Measurements from ENCODE around the gene PDZD2.

PDZD2 gene

GRCh38 chr5:31637851-31638250 lies 1.1 kb upstream of the PDZD2 start:
- in situ Hi-C loops (cut with MboI; ENCODE audit: low sequenced_read_pairs), result no loop called here

- in situ Hi-C loops (cut with MboI; ENCODE audit: low sequenced_read_pairs), result no loop called here
Observed at GRCh38 chr5:31638345-31638744, 586 bp upstream of the PDZD2 start.

GRCh38 chr5:31639481-31640411 lies 815 bp downstream of the PDZD2 start:
- in situ Hi-C loops (cut with MboI; ENCODE audit: low sequenced_read_pairs), result no loop called here

- in situ Hi-C loops (cut with MboI; ENCODE audit: low sequenced_read_pairs), result no loop called here
Observed at GRCh38 chr5:31640573-31640972, 1.6 kb downstream of the PDZD2 start.

- in situ Hi-C loops (cut with MboI; ENCODE audit: low sequenced_read_pairs), result no loop called here
Observed at GRCh38 chr5:31641059-31641458, 2.1 kb downstream of the PDZD2 start.

GRCh38 chr5:31641575-31641974 lies 2.6 kb downstream of the PDZD2 start:
- in situ Hi-C loops (cut with MboI; ENCODE audit: low sequenced_read_pairs), result no loop called here

GRCh38 chr5:31645420-31646081 lies 6.6 kb downstream of the PDZD2 start:
- in situ Hi-C loops (cut with MboI; ENCODE audit: low sequenced_read_pairs), result no loop called here

GRCh38 chr5:31648326-31648725 lies 9.4 kb downstream of the PDZD2 start:
- in situ Hi-C loops (cut with MboI; ENCODE audit: low sequenced_read_pairs), result no loop called here

GRCh38 chr5:31651241-31651640 lies 12.3 kb downstream of the PDZD2 start:
- in situ Hi-C loops (cut with MboI; ENCODE audit: low sequenced_read_pairs), result no loop called here

GRCh38 chr5:31655491-31655890 lies 16.6 kb downstream of the PDZD2 start:
- in situ Hi-C loops (cut with MboI; ENCODE audit: low sequenced_read_pairs), result no loop called here

GRCh38 chr5:31656806-31657205 lies 17.9 kb downstream of the PDZD2 start:
- in situ Hi-C loops (cut with MboI; ENCODE audit: low sequenced_read_pairs), result no loop called here

- in situ Hi-C loops (cut with MboI; ENCODE audit: low sequenced_read_pairs), result no loop called here
Observed at GRCh38 chr5:31657315-31657979, 18.5 kb downstream of the PDZD2 start.

GRCh38 chr5:31661257-31661656 lies 22.3 kb downstream of the PDZD2 start:
- in situ Hi-C loops (cut with MboI; ENCODE audit: low sequenced_read_pairs), result no loop called here

- in situ Hi-C loops (cut with MboI; ENCODE audit: low sequenced_read_pairs), result no loop called here
Observed at GRCh38 chr5:31663519-31663918, 24.6 kb downstream of the PDZD2 start.

GRCh38 chr5:31664566-31664965 lies 25.6 kb downstream of the PDZD2 start:
- in situ Hi-C loops (cut with MboI; ENCODE audit: low sequenced_read_pairs), result no loop called here

- in situ Hi-C loops (cut with MboI; ENCODE audit: low sequenced_read_pairs), result no loop called here
Observed at GRCh38 chr5:31671339-31671741, 32.4 kb downstream of the PDZD2 start.

GRCh38 chr5:31674371-31674951 lies 35.5 kb downstream of the PDZD2 start:
- in situ Hi-C loops (cut with MboI; ENCODE audit: low sequenced_read_pairs), result no loop called here

- in situ Hi-C loops (cut with MboI; ENCODE audit: low sequenced_read_pairs), result no loop called here
Observed at GRCh38 chr5:31675472-31675871, 36.5 kb downstream of the PDZD2 start.

GRCh38 chr5:31678180-31678579 lies 39.2 kb downstream of the PDZD2 start:
- in situ Hi-C loops (cut with MboI; ENCODE audit: low sequenced_read_pairs), result no loop called here

GRCh38 chr5:31680528-31680927 lies 41.6 kb downstream of the PDZD2 start:
- in situ Hi-C loops (cut with MboI; ENCODE audit: low sequenced_read_pairs), result no loop called here

GRCh38 chr5:31682025-31682424 lies 43.1 kb downstream of the PDZD2 start:
- in situ Hi-C loops (cut with MboI; ENCODE audit: low sequenced_read_pairs), result no loop called here

All from hTERT RPE-1 (cell line).